ENCODE measurements around the gene APC.

DNA sequence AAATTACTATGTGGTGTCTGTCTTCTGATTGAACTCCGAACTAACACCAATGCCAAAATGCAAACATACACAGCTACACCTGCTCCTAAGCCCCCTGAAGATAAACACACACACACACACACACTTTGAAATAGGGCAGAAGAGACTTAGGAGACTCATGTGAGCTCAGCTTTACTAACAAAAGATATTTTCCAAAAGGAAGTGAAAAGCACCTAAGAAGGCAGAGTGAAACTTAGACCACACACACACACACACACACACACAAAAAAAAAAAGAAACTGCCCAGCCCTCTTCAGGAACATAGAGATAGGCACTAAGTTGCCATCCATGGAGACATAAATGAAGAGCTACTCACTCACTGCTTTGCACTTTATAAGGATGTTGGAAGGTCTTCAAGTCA is 45.2 kb upstream of the APC start:
- TF ChIP-seq TAF1 (IDR thresholded peaks at IDR 0.05; ENCODE audit: borderline replicate concordance, low read depth, low read length) (no peak), POLR2AphosphoS5 (IDR thresholded peaks at IDR 0.05; ENCODE audit: low read depth, low read length) (no peak), POLR2A (IDR thresholded peaks at IDR 0.05; ENCODE audit: low read depth, low read length) (no peak)
